GM12891 (cell line): ENCODE measurements around the gene SH3RF2.
"Not testable (repeated sequence)": the region's sequence is repeated elsewhere in the genome, so short reads cannot be mapped to it uniquely, and the experiment has no call there.

Experiments
- DNase-seq: peaks from one replicate; pipeline ENCODE4 v3.0.0; 2011; ENCODE audit warnings: low spot score; ENCODE audit not compliant: insufficient read length
- FAIRE-seq: peaks from 2 replicates; lab custom pipeline; 2011; peaks lifted over from hg19 to GRCh38; lab: Jason Lieb, UNC
- PAX5 ChIP-seq: IDR thresholded peaks from 2 replicates; pipeline ENCODE4 v1.6.1; 2011; ENCODE audit warnings: low read length, moderate library complexity, mild to moderate bottlenecking; ENCODE audit not compliant: insufficient read depth, severe bottlenecking
- POLR2A ChIP-seq: IDR thresholded peaks from 2 replicates; pipeline ENCODE4 v1.6.1; 2011; ENCODE audit warnings: low read depth, low read length, control low read depth
- POLR2AphosphoS5 ChIP-seq: IDR thresholded peaks from 2 replicates; pipeline ENCODE4 v1.6.1; 2011; ENCODE audit warnings: low read depth, low read length, control low read depth
- POU2F2 ChIP-seq: IDR thresholded peaks from 2 replicates; pipeline ENCODE4 v1.6.1; 2011; ENCODE audit warnings: low read depth, mild to moderate bottlenecking, control low read depth, low read length, moderate library complexity
- SPI1 ChIP-seq: IDR thresholded peaks from 2 replicates; pipeline ENCODE4 v1.6.1; 2011; ENCODE audit warnings: low read depth, low read length, control low read depth
- TAF1 ChIP-seq: IDR thresholded peaks from 2 replicates; pipeline ENCODE4 v1.6.1; 2011; ENCODE audit warnings: low read depth, low read length, control low read depth

SH3RF2 gene

DNA sequence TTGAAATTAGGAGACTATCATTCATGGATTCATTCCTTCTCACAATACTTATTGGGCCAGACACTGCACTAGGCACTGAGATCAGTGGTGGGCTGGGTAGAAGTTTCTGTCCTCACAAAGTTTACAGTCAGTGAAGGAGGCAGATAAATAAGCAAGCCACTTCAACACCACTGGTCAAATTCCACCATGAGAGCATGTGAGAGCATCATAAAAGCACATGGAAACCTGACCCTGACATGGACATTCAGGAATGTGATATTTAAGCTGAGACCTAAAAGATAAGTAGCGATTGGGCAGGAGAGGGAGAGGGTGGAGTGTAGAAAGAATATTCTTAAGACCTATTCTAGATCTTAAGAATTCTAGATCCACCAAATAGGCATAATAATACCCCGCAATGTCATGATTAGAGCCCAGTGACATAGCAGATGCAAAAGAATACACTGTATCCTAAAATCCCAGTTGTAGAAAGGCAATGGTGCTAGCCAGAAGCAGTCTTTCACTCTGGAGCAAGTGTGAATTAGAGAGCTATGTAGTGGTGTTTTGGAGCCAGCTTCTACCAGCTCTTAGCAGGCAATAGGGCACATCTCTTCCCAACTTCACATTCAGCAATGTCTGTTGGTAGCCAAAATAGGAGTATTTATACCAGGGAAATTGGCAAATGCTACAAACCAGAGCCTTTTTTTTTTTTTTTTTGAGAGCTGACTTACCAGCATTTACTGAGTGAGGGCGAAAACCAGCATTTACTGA, 46.4 kb downstream of the SH3RF2 start:
- DNase-seq (no peak), FAIRE-seq (no peak)
- no peak for TF ChIP-seq SPI1
- no peak for TF ChIP-seq TAF1
- no peak for TF ChIP-seq POU2F2
- no peak for TF ChIP-seq POLR2A
- TF ChIP-seq PAX5 = no peak
- no peak for TF ChIP-seq POLR2AphosphoS5

DNA sequence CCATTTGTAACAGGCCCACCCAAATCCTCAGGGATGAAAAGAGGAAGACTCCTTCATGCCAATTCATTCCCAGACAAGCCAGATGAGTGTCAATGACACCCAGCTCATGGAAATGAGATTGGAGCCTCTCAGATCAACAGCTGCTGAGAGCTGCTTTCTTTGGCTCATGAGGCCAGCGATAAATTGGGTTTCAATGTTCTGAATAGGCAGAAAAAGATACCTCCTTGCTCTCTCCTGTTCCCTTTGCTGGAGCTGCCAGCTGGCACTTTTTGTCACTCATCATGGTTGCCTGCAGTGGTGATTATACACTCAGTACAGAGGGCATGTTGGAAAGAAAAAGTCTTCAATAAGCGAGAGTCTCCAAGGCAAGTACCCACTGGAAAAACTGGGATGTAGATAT, 47.1 kb downstream of the SH3RF2 start:
- no peak for TF ChIP-seq POLR2A
- no peak for TF ChIP-seq SPI1
- TF ChIP-seq POU2F2 = no peak
- no peak for TF ChIP-seq TAF1
- TF ChIP-seq PAX5 = no peak
- no peak for TF ChIP-seq POLR2AphosphoS5
- FAIRE-seq = no peak
- DNase-seq = no peak

DNA sequence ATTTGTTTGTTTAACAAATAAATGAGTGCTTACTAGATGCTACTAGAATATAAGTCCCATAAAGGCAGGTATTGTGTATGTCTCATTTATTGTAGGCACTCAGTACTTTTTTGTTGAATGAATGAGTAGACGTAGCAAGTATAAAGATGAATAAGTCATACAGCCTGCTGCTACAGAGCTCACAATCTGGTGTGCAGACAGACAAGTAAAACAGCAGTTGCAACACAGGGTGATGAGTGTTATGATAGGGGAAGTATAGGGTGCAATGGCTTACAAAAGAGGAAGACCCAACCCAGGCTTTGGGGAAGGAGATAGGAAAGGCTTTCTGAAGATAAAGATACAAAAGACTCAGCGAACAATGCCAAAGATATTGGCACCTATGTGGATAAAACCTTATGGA, 47.7 kb downstream of the SH3RF2 start:
- TF ChIP-seq POU2F2 (no peak), TAF1 (no peak), PAX5 (no peak), POLR2A (no peak), POLR2AphosphoS5 (no peak)
- no peak for FAIRE-seq
- no peak for DNase-seq

DNA sequence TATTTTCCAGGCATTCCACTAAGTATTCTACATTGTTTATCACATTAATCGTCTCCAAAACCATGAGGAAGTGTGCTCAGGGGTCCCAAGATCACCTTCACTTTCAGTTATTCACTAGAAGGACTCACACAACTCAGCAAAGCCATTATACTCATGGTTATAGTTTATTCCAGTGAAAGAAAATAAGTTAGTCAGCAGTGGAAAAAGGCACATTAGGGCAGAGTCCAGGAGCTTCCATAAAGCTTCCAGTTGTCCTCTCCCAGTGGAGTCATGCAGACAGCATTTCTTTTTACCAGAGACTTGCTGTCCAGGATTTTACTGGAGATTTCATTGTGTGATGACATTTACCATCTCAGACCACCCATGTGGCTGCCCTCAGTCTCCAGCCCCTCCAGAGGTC, 51.5 kb downstream of the SH3RF2 start:
- TF ChIP-seq POLR2A = no peak
- no peak for TF ChIP-seq POLR2AphosphoS5
- TF ChIP-seq POU2F2 = no peak
- no peak for TF ChIP-seq TAF1
- TF ChIP-seq PAX5 = no peak
- TF ChIP-seq SPI1 = no peak
- FAIRE-seq (no peak), DNase-seq (no peak)

DNA sequence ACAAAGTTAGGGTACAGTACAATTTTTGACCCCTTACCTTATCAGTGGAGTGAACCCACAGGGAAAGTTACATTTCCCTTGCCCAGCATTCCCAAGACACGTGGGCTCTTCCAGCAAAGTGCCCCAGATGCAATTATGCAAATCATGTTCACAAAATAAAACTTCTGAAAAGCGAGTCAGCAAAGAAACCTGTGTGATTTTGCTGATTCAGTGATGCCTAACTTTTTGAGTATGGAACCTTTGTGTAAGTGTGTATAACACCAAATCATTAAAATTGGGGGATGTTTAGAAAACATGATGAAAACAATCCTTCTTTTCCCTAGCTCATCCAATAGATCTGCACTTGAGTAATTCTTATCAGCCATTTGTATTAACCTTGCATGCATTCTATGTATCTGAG, 52.6 kb downstream of the SH3RF2 start:
- FAIRE-seq (no peak), DNase-seq (no peak)
- TF ChIP-seq POU2F2 (no peak), SPI1 (no peak), TAF1 (no peak), POLR2AphosphoS5 (no peak), PAX5 (no peak), POLR2A (no peak)

DNA sequence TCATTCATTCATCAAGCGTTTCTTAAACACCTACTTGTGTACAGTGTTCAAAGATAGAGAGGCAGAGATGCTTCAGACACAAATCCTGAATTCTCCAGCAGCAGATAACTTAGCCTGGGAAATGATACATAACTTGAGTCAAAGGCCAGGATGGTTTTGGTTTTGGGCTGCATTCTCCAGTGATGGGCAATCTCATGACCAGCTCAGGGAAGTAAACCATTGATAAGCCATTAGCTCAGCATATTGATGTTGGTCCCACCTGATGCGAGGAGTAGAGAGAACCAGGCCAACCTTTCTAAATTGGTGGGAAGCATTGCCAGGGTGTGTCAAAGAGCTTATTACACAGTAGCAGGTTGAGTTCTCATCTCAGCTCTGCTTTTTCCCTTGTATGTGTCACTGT, 53.0 kb downstream of the SH3RF2 start:
- DNase-seq (no peak), FAIRE-seq (no peak)
- TF ChIP-seq SPI1 (no peak), POLR2A (no peak), POLR2AphosphoS5 (no peak), TAF1 (no peak), PAX5 (no peak), POU2F2 (no peak)

DNA sequence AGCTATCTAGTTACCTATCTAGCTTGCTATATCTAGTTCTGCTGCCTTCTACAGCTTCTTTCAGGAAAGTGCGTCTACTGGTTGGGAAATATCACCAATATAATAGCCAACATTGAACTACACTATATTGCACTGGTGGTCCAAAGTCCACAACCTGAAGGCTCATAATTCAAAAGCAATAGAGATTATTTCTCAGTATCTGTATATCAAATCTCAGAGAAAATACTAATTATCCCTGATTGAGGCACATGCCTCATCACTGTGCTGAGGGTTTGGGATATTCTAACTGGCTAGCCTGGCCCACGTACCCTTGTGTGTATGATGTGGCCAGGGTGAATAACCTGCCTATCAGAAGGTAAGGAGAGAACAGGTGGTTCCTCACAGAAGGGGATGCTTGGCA, 53.8 kb downstream of the SH3RF2 start:
- no peak for TF ChIP-seq POLR2AphosphoS5
- no peak for TF ChIP-seq POU2F2
- no peak for TF ChIP-seq POLR2A
- TF ChIP-seq SPI1 = no peak
- TF ChIP-seq TAF1 = no peak
- no peak for TF ChIP-seq PAX5
- FAIRE-seq = no peak
- no peak for DNase-seq

DNA sequence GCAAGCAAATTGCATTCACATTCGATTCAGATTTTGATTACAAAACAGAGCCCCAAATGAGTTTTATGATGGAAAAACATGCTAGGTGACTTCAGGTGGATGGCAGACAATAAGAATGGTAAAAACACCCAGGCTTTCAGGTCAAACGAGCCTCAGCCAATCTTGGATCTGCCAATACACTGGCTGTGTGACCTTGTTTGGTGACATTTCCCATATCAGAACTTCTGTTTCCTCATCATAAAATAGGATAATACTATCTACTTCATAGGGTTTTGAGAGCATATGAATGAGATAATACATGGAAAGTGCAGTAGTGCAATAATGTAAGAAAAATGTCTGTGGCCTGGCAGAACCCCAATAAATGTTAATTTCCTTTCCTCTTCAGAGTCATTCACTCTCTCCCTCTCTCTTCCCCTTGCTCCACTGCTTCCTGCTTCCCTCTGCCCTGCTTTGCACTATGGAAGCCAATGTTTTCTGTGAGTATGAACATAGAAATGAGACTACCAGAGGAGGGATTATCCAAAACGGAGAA, 54.7 kb downstream of the SH3RF2 start:
- DNase-seq (no peak), FAIRE-seq (no peak)
- TF ChIP-seq SPI1 (no peak), PAX5 (no peak), POU2F2 (no peak), POLR2A (no peak), TAF1 (no peak), POLR2AphosphoS5 (no peak)

DNA sequence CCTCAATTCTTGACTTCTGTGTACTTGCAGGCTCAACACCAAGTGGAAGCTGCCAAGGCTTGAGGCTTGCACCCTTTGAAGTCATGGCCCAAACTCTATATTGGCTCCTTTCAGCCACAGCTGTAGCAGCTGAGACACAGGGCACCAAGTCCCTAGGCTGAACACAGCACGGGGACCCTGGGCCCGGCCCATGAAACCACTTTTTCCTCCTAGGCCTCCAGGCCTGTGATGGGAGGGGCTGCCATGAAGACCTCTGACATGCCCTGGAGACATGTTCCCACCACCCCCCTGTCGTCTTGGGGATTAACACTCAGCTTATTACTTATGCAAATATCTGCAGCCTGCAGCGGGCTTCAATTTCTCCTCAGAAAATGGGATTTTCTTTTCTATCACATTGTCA, 57.2 kb downstream of the SH3RF2 start:
- not testable (repeated sequence) for FAIRE-seq, DNase-seq

DNA sequence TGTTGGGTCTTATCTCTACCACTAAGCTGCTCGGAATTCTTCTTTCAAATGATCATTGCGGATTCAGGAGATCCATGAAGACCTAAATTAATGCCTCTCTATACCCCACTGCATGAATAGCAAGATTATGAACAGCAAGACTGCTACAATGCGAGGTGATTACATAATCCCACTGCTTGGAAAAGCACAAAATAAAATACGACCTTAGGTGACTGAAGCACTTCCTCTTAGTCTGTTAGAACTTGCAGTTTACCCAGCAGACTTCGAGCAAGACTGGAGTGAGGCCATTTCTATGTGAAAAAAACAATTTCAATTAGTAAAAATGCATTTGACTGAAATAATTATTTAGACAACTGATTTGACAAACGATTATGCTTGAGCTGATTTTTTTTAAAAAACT, 59.8 kb downstream of the SH3RF2 start:
- DNase-seq (no peak), FAIRE-seq (no peak)
- no peak for TF ChIP-seq POLR2A
- TF ChIP-seq SPI1 = no peak
- TF ChIP-seq TAF1 = no peak
- no peak for TF ChIP-seq POU2F2
